Measurements from ENCODE around the gene L1CAM. TPM values are rescaled to one million over a fixed set of nuclear protein-coding genes. Genes with fewer than 3 reads are reported as not detected.
"Not testable (repeated sequence)": the region's sequence is repeated elsewhere in the genome, so short reads cannot be mapped to it uniquely, and the experiment has no call there.

The L1CAM gene
- total RNA-seq, 1 donor from 2014 or later = 2.4 TPM

DNA sequence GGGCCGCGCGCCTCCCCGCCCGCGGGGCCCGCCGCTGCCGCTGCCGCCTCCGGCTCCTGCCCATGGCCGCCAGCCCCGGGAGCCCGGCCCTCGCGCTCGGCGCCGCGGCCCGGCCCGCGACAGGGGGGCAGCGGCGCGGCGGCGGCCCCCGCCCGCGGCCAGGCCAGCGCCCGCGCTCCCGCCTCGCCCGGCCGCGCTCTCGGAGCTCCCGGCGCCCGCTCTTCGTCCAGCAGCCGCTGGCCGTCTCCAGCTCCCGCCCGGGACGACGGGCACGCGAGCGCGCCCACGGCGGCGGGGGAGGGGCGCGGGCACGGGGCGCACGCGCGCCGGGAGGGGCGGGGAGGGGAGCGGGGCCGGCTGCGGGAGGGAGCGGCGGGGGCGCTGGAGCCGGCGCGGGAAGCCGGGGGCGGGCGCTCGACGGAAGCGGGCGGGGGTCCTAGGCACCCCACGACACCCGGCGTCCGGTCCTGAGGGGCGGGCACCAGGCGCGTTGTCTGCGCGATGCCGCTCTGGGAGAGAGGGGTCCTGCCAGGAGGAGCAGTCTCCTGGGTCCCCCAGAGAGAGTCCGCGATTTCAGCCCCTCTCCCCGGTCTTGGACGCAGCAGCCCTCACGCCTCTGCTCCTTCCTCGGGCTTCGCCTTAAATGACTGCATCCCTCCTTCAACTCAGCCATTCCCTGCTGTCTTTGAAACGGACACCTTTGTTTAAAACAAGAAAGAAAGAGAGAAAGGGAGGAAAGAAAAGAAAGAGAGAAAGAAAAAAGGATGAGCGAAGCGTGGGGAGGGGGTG lies 55.1 kb downstream of the L1CAM start:
- DNase-seq (ENCODE audit: low spot score) = no peak

DNA sequence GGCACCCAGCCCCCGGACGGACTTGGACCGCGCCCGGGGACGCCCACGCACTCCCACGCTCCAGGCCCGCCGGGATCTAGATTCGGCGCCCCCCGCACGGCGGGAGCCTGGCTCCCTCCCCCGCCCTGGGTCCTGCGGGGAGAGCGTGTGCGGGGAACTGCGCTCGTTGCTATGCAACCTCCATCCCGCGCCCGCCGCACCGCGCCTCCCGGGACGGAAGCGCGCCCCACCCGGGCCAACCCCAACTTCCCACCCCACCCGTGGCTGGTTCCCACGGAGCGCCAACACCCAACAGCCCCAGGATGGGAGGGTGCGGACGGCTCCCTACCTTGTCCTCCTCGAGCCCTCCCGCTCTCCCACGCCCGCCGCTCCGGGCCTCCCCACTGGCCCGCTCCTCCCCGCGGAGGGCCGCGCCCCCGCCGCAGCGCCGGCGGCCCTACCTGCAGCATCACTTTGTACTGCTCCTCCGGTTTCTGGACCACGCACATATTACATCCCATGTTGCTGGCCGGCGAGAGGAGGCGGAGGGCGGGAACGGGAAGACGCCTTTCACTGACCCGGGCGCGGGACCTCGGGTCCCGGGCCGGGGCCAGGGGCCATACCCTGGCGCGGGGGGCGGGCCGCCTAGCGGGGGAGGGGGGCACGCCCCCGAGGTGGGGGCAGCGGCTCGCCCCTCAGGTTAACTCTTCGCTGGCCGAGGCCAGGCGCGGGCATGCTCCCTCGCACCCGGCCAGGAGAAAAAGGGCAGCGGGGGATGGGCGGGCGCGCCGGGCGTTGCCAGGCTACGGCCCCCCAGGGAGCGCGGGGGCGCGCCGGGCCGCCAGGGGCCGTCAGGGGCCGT lies 56.0 kb downstream of the L1CAM start, which contains the start of gene PDZD4:
Gene PDZD4 (minus strand): TSS at position 746 of the 841 bp plus-strand sequence. CDS start 246 bp downstream, at position 500.
- no peak for DNase-seq (ENCODE audit: low spot score)

DNA sequence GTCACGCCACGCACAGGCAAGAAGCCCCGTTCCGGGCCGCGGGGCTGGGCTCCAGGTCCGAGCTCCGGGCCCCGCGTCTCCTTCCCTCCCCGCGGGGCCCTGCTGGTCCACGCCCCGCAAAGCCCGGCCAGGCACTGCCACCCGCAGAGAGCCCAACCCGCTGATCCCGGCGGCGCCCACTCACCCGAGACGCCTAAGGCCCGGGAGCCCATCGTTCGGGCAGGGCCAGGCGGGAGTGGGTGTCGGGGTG lies 56.5 kb downstream of the L1CAM start:
- DNase-seq (ENCODE audit: low spot score) = no peak

DNA sequence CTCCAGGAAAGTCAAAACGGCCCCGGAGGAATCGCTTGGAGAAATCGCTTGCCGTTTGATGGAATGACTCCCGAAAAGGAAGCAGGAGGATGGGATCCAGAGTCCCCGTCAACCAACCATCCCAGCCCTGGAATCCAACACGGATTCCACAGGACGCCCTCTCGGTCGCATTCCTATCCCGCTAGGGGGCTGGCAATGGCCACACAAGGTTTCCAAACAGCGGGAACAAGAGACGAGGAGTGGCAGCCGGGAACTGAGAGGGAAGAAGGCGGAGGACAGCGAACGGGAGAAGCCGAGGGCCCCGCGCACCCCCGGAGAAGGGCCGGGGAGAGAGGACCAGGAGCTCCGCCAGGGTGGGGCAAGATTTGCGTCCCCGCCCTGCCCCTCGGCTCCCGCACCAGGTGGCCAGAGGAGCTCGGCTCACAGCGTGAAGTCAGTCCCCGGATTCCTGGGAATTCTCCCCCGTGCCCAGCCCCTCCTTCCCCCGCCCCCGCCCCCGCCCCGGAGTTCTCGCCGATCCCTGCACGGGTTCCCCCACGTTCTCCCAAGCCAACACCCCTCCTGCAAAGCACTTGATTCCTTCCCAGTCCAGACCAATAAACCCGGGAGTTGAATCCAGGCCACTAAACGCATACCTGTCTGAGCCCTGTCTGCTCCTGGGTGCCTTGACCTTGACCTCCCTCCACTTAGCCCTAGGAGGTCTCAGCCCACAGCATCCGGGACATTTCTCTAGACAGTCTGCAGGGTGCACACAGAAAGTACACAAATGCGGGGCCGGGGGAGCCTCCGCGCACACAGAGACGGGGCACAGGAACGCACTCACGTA lies 57.0 kb downstream of the L1CAM start:
- no peak for DNase-seq (ENCODE audit: low spot score)

DNA sequence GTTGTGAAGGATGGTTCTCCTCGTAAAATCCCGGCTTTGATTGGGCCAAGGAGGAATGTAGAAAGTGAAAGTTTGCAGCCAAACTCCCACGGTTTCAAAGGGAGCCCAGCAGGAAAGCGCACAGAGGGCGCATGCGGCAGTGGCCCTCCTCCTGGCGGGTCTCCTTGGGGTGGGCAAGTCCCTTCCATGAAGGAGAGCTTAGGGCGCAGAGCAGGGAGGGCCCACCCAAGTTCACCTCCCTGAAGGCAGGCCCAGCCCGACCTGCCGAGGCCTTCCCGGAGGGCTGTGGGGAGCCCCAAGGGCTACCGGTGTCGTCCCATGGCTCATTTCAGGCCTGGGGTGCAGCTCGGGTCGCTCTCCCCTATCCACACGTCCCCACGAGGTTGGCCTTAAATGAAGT lies 57.7 kb downstream of the L1CAM start:
- no peak for DNase-seq (ENCODE audit: low spot score)

DNA sequence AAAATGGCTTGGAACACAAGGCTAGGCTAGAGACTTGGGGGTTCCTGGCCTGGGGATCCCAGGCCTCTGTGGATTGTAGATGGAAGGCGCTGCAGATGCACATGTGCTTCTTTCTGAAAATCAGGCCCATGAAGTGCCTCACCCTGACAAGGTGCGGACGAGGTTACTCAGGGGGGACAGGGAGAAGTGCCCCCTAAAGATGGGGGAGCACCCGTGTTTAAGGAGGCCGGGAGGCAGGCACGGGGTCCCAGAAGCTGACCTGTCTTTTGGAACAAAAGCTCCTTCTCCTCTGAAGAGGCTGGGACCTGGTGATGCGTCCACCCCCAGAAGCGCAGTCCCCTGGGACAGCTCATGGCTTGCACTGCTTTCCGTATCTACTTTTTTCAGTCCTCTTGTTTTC lies 58.1 kb downstream of the L1CAM start:
- DNase-seq (ENCODE audit: low spot score) = no peak

DNA sequence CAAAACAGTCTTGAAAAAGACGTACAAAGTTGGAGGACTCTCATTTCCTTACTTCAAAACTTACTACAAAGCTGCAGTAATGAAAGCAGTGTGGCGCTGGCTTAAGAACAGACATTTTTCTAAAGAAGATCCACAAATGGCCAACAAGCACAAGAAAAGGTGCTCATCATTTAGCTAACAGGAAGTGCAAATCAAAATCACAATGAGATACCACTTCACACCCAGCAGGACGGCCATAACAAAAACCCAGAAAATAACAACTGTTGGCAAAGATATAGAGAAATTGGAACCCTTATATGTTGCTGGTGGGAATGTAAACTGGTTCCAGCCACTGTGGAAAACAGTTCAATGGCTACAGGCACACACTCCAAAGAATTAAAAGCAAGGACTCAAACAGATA lies 59.0 kb downstream of the L1CAM start:
- DNase-seq (ENCODE audit: low spot score) = no peak

DNA sequence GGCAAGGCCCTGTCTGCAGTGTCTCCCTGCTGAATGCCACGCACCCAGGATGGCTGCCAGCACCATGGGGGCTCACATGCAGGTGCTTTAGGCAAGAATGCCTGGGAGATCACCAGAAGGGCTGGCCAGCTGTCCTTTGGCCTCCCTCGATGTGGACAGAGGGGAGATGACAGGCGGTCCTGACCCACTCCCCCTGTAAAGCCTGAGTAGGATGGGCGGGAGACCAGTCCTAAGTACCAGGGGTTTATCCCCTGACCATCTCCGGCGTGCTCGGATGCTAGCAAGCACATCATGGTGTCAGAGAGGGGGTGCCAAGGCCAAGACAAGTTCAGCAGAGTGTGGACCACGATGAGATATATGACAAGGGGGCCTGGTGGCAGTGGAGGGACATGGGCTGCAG lies 60.9 kb downstream of the L1CAM start:
- DNase-seq (ENCODE audit: low spot score) = no peak

DNA sequence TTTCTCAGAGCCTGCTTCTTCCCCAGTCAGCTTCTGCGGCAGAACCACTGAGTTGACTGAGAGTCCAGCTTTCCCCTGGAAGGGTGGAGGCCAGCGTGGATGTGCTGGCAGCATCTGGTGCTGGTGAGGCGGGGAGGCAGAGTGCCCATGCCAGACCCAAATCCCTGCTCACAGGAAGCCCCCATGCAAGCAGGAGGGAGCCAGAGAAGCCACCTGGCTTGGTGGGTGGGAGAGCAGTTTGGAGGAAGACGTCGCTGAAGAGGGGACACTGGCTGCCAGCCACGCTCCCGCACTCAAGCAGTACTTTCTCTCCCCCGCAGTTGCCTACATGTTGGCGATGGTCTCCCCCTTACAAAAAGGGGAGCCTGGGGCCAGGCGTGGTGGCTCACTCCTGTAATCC lies 61.6 kb downstream of the L1CAM start:
- no peak for DNase-seq (ENCODE audit: low spot score)

DNA sequence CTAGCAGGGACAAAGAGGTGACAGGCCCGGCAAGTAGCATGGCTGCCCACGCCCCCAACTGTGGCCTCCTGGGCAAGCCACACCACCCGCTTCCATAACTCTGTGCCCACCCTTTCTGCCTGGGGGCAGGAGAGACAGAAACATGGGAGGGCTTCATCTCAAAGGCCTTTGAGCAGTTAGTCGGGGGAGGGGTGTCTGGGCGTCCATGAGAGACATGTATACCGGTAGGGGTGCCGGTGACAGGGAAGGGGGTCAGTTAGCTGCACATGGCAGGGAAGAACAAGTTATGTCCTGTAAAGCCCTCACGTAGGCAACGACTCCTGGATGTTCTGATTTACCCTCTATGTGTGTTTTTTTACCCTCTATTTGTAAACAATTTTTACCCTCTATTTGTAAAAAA lies 64.9 kb downstream of the L1CAM start:
- no peak for DNase-seq (ENCODE audit: low spot score)

DNA sequence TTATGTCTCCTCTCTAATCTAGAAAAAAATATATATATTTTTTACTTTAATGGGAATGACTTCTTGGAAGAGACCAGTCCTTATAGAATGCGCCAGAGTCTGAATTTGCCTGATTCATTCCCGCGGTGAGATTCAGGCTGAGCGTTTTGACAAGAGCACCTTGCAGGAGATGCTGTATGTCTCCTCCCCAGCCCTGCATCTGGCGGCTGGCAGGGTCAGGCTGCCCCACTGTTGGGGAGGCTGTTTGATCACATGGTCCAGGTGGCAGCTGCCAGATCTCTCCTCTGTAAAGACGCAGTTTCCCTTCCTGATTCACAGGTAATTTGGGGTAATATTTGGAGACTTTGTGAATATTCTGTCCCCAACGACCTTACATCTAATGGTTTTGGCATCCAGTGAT lies 65.4 kb downstream of the L1CAM start:
- no peak for DNase-seq (ENCODE audit: low spot score)

DNA sequence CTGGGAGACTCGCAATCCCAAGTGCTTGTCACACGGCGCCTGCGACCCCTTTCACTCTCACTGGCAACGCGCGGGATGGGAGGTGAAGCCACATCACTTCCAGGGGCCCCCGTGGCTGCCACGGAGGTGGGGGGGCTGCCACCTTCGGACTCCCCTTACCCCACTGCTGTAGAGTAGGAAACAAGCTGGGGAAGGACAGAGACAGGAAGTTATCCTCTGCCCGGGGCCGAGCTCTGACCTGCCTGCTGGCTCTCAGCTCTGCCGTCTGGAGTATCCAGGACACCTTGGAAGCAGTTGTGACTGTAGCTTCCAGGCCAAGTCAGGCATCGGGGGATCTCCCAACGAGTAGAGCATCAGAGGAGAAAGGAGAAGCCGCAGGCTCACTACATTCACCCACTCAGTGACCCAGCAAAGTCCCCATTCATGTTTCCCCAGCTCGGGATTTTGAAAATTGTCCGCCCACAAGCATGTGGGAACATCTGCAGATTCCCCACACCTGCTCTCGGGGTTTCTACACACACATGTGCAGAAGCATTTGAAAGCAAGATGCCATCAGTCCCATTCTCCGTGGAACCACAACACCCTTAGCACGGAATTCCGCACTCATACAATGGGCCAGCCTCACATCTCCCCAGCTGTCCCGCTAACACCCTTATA lies 66.5 kb downstream of the L1CAM start:
- no peak for DNase-seq (ENCODE audit: low spot score)

DNA sequence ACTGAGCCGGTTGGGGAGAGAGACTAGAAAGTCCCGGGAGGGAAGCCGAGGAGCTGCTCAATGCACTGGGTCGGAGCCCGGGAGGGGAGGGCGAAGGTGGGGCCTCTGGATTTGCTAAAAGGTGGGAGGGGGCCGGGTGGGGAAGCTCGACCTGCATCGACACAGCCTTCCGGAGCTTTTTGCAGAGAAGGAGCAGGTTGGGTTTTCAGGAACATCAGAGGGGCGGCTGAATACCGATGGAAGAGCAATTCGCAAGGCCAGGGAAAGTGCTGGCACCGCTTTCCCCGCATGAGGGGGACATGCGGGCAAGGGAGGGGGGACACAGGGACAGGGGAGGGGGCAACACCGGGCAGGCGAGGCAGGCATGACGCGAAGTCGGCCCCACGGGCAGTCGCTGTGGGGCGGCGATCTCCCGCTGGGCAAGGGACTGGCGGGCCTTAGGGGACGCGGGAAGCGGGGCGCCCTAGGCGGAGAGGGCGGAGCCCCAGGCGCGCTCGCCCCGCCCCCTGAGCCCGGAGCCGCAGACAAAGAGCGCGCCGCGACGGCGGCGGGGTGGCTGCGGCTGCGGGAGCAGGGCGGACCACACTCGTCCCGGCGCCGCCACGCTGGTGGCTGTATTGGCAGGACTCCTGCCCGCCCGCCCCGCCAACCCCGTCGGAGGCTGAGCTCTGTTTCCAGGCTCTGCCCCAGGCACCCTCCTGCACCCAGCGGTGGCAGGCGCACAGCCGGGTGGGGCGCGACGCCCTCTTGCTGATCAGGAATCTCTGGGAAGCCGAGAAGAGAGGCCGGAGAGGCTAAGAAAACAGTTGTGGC lies 67.2 kb downstream of the L1CAM start:
- DNase-seq (ENCODE audit: low spot score) = no peak

DNA sequence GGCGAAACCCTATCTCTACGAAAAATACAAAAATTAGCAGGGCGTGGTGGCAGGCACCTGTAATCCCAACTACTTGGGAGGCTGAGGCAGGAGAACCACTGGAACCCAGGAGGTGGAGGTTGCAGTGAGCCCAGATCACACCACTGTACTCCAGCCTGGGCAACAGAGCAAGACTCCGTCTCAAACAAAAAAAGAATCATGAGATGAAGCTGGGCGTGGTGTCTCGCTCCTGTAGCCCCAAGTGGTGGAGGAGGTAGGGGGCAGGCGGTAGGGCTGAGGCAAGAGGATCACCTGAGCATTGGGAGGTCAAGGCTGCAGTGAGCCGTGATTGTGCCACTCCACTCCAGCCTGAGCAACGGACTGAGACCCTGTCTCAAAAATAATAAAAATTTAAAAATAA lies 67.9 kb downstream of the L1CAM start:
- not testable (repeated sequence) for DNase-seq (ENCODE audit: low spot score)

DNA sequence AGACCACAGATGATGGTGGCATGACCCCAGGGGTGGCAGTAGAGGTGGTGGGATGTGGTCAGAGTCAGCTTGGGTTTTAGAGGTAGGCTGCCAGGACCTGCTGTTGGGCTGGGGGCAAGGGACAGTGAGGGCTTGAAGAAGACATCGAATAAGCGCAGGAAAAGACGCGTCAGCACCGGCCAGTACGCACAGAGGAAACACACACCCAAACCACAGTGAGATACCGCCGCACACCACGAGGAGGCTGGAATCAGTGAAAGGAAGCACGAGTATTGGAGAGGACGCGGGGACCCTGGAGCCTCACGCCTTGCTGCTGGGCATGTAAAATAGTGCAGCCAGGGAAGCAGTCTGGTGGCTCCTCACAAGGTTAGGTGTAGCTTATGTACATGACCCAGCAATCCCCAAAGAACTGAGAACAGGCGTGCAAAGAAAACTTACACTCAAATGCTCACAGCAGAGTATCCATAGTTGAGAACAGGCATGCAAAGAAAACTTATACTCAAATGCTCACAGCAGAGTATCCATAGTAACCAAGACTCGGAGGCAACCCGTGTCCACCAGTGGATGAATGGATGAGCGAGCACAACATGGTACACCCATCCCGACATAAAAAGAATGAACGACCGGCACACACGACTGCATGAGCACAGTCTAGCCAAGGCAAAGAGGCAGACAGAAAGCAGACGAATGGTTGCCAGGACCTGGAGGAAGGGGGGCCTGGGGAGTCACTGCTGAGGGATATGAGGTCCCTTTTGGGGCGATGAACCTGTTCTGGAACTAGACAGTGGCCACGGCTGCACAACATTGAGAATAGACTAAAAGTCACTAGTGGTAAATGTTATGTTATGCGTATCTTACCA lies 68.9 kb downstream of the L1CAM start:
- no peak for DNase-seq (ENCODE audit: low spot score)

DNA sequence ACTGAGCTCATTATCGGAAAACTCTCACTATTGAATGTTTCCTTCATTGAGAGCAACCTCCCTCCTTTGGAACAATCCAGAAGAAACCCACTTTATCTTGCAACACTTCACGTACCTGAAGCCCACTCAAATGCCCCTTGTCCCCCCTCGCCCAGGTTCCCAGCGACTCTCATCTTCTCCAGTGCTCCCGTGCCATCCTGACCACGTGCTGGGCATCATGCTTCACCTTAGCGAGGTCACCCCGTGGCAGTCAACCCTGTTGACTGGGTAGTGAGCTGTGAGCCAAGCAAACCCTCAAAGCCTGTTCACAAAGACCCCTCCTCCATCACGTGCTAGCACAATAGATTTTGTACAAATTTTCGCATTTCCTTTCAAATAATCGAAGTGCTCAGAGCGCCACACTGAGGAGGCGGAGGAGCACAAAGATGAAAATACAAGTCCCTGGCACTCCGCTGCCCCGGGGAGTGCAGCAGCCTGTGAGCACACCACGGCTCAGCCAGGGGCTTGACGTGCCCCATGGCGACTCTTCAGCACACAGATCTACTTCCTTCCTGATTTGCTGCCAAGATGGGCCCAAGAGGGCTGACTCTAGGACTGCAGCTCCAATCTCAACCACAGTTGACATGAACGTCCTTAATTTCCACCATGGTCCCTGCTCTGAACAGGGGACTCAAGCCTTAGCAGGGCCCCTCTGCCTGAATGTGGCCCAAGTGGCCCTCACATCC lies 71.2 kb downstream of the L1CAM start:
- no peak for DNase-seq (ENCODE audit: low spot score)

DNA sequence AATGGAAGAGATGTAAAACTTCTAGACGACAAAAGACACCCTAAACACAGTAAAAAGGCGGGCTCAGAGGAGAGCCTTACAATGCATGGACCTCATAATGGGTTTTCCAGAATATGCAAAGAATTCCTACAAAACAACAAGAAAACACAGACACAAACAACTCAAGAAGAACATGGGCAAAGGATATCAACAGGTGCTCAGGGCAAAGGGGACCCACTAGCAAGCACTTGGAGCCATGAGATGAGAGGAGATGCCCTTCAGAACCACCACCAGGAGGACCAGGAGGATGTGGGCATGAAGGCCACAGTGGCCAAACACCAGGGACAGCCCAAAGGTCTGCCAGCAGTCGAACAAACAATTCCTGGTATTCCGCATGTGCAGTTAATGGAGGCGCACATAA lies 72.8 kb downstream of the L1CAM start:
- no peak for DNase-seq (ENCODE audit: low spot score)

DNA sequence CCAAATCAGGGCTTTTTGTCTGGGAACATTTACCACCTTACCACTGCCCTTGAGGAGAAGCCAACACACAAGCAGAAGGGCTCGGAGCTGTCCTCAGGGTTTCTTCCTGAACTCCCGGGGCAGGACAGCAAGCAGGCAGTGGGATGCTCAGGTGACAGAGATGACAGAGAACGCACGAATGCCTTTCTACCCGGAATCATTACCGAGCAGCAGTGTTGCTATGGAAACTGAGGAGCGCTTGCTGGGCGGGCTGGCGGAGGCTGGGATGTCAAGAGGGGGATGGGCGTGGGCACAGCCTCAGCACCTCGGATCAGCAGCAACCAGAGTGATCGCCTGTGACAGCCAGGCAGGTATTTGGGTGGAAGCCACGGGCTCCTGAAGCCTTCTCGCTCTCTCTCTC lies 73.8 kb downstream of the L1CAM start:
- no peak for DNase-seq (ENCODE audit: low spot score)
